ENCODE results near the gene CFAP92.
A peak's percentile ranks its signal among the peaks of the same experiment; 100 is the strongest.

CFAP92 gene

DNA sequence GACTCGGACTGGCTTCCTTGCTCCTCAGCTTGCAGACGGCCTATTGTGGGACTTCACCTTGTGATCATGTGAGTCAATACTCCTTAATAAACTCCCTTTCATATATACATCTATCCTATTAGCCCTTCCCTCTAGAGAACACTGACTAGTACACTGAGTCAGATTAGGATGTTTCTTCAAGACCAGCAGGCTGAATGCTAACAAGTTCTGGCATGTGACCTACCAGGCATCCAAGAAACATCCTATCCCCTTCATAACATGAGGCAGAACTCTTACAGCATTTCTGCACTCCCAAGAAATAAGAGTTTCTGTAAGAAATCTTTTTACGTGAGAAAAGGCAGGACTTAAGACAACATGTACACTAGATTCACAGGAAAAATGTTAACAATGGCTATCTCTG, 9.3 kb downstream of the CFAP92 start:
- no peak for DNase-seq

DNA sequence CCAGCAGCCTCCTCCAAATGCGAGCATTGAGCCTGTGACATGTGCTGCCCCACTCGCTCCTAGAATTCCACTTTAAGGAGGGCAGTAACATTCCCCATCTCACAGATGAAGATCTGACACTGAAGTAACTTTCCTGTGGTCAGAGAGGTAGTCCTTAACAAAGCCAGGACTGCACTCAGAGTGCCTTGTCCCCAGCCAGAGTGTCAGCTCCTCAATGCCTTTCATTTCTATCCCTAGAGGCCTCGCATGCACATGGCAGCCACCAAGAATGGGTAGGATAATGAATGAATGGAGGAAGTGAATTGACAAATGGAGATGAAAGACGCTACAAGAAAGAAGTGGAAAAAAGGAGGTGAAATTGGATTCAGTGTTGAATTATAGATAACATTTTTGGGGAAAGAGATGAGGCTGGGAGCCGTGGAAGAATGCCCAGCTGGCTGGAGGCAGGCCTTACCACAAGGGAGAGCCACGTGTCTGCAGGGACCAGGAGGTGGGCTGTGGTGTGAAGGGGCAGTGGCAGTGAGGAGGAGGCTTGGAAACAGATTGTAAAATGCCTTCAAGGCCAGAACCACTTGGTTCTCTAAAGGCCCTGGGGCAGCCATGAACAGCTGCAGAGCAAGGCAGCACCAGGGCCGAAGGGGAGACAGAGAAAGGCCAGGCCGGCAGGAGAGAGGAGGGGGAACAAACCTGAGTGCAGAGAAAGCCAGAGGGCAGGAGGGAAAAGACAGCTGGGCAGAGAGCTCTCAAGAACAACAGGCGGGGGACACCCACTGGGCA, 10.4 kb downstream of the CFAP92 start:
- DNase-seq, result no peak

- DNase-seq, result no peak
These were observed 18.6 kb downstream of the CFAP92 start for GRCh38 chr3:128975276-128975675.

GRCh38 chr3:128973988-128974564, 19.8 kb downstream of the CFAP92 start:
- DNase-seq, result no peak

DNA sequence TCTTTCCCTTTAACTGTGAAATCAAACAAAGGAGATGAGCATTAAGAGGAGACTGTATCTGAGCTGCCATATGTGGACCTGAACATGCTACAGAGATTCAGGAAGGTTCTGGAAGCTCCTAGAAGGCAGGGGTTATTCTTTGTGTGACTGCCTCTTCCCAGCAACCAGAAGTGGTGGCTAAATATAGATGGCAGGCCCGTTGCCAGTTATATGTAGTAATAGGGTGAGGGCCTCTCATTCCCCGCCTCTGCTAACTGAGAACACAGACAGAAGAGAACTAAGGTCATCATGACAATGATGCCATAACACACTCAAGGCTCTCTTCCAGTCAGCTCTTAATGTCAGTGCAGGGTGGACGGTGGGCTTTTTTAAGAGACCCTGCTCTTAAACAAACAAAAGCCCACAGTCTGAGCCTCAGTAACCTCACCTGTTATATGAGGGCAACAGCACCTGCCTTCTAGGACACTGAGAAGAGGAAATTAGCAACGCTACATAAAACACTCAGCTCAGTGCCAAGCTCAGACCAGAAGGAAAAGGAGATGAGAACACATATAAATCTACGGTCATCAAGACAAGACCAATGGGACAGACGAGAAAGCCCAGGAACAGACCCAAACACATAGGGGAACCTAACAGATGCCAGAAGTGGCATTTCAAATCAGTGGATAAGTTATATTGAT, 22.3 kb downstream of the CFAP92 start:
- DNase-seq, result no peak

DNA sequence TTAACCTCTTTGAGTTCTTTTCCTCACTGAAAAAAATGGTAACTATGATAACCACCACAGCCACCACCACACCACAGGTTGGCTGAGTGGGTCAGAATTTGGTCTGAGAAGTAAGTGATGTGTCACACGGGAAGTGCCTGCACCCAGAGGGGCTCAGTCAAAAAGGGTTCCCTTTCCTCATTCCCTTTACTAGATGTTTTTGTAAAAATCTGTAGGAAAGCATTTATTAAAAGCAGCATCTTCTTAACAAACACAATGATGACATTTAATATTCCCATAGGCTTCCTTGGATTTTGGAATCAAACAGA, 23.2 kb downstream of the CFAP92 start:
- no peak for DNase-seq

GRCh38 chr3:128969993-128970739, 23.7 kb downstream of the CFAP92 start:
- DNase-seq, result peak; percentile 65 to 71

- DNase-seq, result no peak
These were observed 26.0 kb downstream of the CFAP92 start for GRCh38 chr3:128967748-128968355.

- no peak for DNase-seq
These were observed 28.1 kb downstream of the CFAP92 start for GRCh38 chr3:128965818-128966217.

- no peak for DNase-seq
These were observed 28.6 kb downstream of the CFAP92 start for GRCh38 chr3:128965280-128965679.

- no peak for DNase-seq
These were observed 37.4 kb downstream of the CFAP92 start for GRCh38 chr3:128956440-128956839.

DNA sequence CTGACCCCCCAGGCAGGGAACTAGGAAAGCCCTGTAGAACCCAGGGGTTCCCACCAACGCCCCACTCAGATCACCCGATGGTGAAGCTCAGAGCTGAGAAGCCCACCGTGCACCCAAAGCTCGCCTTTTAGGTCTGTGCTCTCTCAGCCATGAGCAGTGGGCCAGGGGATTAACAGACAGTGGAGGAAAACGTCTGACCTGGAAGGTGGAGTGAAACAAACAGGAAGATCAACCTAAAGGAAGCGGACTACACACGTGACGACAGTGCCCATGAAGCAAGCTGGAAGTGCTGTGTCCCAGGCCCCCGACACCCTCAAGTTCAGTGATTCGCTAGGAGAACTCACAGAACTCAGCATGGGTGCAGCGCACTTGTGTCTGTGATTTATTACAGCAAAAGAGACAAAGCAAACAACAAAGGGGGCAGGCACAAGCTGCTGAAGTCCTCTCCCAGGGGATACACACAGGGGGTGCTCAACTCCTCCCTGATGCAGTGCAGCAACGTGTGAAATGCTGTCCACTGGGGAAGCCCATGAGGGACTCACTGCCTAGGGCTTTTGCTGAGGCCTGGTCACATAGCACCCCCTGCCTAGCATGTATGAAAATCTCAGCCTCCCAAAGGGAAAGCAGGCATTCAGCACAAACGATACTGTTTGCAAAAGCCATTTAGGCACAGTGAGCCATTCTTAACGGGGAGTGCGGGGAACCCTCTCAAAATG, 43.5 kb downstream of the CFAP92 start:
- DNase-seq, result peak; percentile 2 to 25

GRCh38 chr3:128949158-128949557, 44.7 kb downstream of the CFAP92 start:
- no peak for DNase-seq

DNA sequence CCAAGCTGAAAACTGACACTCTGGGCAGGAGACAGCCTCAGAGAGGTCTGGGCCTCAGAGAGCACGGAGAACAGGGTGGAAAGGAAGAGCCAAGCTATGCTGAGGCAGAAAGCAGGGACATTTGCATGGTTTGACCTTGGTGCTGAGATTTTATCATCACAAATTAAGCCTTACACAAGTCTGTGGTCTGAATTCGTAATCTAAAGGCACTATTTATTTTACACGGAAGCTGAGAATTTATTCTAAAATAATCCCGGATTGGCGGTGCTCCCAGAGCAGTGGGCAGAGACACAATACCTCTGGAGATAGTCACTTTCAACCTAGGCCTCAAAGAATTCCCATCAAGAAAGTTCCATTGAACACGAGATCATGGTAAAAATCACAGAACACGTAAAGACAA, 47.5 kb downstream of the CFAP92 start:
- DNase-seq, result no peak

GRCh38 chr3:128945878-128946175, 48.0 kb downstream of the CFAP92 start:
- DNase-seq, result no peak

DNA sequence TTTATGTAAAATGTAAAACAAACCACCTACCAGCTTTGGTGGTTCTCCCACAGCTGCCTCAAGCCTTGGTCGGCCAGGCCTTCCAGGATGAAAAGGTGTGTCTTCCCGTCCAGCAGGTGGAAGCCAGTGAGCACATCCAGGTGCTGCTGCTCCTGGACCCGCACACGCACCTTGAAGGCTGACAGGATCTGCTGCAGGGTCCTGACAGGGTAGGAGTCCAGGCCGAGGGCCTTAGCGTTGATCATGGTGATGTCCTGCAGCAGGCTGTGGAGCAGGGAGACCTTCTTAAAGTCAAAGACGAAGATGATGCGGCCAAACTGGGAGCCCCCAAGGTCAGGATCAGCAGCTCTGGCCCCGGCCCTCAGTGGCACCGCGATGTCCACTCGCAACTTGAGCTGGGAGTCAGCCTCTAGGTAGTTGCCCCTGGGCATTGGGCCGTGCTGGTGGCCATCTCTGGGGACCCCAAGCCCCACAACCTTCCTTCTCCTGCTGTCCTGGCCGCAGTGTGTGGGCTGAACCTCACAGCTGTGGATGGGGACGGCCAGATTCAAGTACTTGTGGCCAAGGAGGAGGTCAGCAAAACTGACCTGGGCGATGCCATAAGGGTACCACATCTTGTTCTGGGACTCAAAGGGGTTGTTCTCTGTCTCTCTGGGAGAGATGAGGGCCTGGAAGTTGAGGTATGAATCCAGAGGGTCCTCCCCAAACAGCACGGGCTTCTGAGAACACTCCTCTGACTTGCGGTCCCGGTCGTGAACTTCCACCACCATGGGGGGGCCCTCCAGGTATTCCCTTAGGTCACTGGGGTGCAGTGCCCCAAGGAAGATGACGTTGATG, 48.6 kb downstream of the CFAP92 start:
- no peak for DNase-seq

DNA sequence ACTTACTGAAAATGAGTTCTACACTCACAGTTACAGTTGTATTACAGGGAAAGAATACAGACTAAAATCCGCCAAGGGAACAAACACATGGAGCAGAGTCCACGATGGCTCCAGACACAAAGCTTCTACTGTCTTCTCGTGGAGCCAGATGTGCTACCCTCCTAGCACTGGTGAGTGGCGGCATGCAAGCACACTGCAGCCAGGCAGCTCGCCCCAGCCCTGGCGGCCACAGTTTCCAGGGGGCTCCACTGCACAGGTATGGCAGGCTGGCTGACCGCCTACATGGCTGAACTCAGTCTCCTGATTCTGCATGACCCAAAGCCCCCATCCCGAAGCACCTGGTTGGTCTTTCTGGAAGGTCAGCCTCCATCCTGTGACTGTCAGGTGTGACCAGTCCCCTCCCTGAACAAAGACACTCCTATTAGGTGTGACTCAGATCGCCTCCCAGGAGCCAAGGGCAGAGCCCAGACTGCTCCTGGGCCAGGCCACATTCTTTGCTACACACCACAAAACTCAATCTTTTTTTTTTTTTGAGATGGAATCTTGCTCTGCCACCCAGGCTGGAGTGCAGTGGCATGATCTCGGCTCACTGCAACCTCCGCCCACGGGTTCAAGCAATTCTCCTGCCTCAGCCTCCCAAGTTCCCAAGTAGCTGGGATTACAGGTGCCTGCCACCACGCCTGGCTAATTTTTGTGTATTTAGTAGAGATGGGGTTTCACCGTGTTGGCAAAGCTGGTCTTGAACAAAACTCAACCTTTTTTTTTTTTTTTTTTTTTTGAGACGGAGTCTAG, 51.5 kb downstream of the CFAP92 start:
- no peak for DNase-seq

DNA sequence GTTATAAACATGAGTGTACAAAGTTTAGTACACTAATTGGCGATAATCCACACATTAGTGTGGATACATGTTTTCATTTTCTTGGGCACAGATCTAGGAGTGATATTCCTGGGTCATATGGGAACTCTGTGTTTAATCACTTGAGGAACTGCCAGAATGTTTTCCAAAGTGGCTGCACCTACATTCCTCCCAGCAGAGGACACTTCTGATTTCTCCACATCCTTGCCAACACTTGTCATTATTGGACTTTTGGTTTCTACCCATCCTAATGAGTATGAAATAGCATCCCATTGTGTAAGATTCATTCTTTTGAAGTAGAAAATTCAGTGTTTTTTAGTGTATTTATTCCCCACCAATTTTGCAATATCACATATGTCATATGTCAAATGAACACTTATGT, 53.6 kb downstream of the CFAP92 start:
- no peak for DNase-seq

- no peak for DNase-seq
These were observed 57.5 kb downstream of the CFAP92 start for GRCh38 chr3:128936341-128936740.

GRCh38 chr3:128935922-128936321, 58.0 kb downstream of the CFAP92 start:
- DNase-seq, result no peak

GRCh38 chr3:128933922-128934253, 60.0 kb downstream of the CFAP92 start:
- no peak for DNase-seq

Measured in CD4-positive, alpha-beta T cell treated with Interleukin-1 beta for 1 hour (primary cell).